HG03432 (cell line): ENCODE measurements around the gene GNAT1.
A peak's percentile ranks its signal among the peaks of the same experiment; 100 is the strongest.

Experiments used
- ATAC-seq: cut with Tn5 transposase; IDR thresholded peaks from one replicate; pipeline ENCODE4 v1.9.1; 2021; ENCODE audit warnings: mild to moderate bottlenecking, moderate library complexity; ENCODE audit not compliant: unreplicated experiment

GNAT1 gene

GRCh38 chr3:50190936-50191660, at the start of gene GNAT1:
TSS of gene GNAT1 (plus strand) at chr3:50191610. CDS start at chr3:50191726, 116 bp downstream.
- ATAC-seq = no peak

- no peak for ATAC-seq
These were observed 45.0 kb upstream of the GNAT1 start for GRCh38 chr3:50146316-50146901.

GRCh38 chr3:50147016-50147415, 44.4 kb upstream of the GNAT1 start:
- no peak for ATAC-seq

GRCh38 chr3:50147447-50147846, 44.0 kb upstream of the GNAT1 start:
- no peak for ATAC-seq

- no peak for ATAC-seq
These were observed 43.5 kb upstream of the GNAT1 start for GRCh38 chr3:50147861-50148260.

- ATAC-seq = no peak
These were observed 41.0 kb upstream of the GNAT1 start for GRCh38 chr3:50150404-50150750.

GRCh38 chr3:50150863-50151686, 40.3 kb upstream of the GNAT1 start:
- no peak for ATAC-seq

- no peak for ATAC-seq
These were observed 39.7 kb upstream of the GNAT1 start for GRCh38 chr3:50151728-50152127.

- ATAC-seq = no peak
These were observed 37.5 kb upstream of the GNAT1 start for GRCh38 chr3:50153782-50154475.

- ATAC-seq = peak; percentile 34
These were observed 37.0 kb upstream of the GNAT1 start for GRCh38 chr3:50154476-50154839.

- peak; percentile 74 for ATAC-seq
These were observed 36.4 kb upstream of the GNAT1 start, which contains the start of gene SEMA3F for GRCh38 chr3:50154840-50155490. TSS of gene SEMA3F (plus strand) at chr3:50155324. CDS start at chr3:50159623, 4,299 bp downstream.

GRCh38 chr3:50155491-50155878, 35.9 kb upstream of the GNAT1 start:
- no peak for ATAC-seq

- no peak for ATAC-seq
These were observed 35.5 kb upstream of the GNAT1 start for GRCh38 chr3:50155891-50156290.

GRCh38 chr3:50156549-50157493, 34.6 kb upstream of the GNAT1 start:
- ATAC-seq = no peak

- no peak for ATAC-seq
These were observed 33.4 kb upstream of the GNAT1 start for GRCh38 chr3:50157827-50158529.

- ATAC-seq = no peak
These were observed 32.8 kb upstream of the GNAT1 start for GRCh38 chr3:50158530-50159146.

GRCh38 chr3:50160561-50160983, 30.8 kb upstream of the GNAT1 start:
- no peak for ATAC-seq

- no peak for ATAC-seq
These were observed 30.1 kb upstream of the GNAT1 start for GRCh38 chr3:50161320-50161719.
